ENCODE data around the gene DDX52. TPM values are rescaled to one million over a fixed set of nuclear protein-coding genes. Genes with fewer than 3 reads are reported as not detected.

Gene DDX52
- total and polyA plus RNA-seq, 9 of the 15 experiments (the other 6 are each of a cell fraction or from before 2014, with no cell fraction given) = 19.1 to 50.5 (median 34.8) TPM

DNA sequence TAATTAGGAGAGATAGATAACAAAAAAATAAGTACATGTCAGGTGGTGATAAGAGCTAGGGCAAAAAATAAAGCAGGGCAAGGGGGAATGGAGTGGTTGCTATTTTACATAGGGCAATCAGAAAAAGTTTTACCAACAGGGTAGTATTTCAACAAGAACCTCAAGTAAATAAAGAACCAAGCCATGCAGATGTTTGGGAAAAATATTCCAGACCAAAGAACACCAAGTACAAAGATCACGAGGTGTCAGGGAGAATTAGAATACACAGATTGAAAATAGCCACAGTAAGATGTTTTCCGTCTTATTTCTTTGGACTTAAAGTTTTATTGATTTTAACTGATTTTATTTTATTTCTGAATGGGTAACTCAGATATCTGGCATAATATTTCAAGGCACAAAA, 45.1 kb downstream of the DDX52 start (continued):
- TF ChIP-seq, protein P1, sequence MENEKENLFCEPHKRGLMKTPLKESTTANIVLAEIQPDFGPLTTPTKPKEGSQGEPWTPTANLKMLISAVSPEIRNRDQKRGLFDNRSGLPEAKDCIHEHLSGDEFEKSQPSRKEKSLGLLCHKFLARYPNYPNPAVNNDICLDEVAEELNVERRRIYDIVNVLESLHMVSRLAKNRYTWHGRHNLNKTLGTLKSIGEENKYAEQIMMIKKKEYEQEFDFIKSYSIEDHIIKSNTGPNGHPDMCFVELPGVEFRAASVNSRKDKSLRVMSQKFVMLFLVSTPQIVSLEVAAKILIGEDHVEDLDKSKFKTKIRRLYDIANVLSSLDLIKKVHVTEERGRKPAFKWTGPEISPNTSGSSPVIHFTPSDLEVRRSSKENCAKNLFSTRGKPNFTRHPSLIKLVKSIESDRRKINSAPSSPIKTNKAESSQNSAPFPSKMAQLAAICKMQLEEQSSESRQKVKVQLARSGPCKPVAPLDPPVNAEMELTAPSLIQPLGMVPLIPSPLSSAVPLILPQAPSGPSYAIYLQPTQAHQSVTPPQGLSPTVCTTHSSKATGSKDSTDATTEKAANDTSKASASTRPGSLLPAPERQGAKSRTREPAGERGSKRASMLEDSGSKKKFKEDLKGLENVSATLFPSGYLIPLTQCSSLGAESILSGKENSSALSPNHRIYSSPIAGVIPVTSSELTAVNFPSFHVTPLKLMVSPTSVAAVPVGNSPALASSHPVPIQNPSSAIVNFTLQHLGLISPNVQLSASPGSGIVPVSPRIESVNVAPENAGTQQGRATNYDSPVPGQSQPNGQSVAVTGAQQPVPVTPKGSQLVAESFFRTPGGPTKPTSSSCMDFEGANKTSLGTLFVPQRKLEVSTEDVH (IDR thresholded peaks at IDR 0.05; ENCODE audit: low read depth, partially characterized antibody) = no peak
- TF ChIP-seq ZNF12 (CRISPR knock-in tag; IDR thresholded peaks at IDR 0.05) (no peak), ZNF263 (CRISPR knock-in tag; IDR thresholded peaks at IDR 0.05; ENCODE audit: borderline replicate concordance) (no peak), GTF2E2 (tag; IDR thresholded peaks at IDR 0.05) (no peak)
- TF ChIP-seq, protein P2, sequence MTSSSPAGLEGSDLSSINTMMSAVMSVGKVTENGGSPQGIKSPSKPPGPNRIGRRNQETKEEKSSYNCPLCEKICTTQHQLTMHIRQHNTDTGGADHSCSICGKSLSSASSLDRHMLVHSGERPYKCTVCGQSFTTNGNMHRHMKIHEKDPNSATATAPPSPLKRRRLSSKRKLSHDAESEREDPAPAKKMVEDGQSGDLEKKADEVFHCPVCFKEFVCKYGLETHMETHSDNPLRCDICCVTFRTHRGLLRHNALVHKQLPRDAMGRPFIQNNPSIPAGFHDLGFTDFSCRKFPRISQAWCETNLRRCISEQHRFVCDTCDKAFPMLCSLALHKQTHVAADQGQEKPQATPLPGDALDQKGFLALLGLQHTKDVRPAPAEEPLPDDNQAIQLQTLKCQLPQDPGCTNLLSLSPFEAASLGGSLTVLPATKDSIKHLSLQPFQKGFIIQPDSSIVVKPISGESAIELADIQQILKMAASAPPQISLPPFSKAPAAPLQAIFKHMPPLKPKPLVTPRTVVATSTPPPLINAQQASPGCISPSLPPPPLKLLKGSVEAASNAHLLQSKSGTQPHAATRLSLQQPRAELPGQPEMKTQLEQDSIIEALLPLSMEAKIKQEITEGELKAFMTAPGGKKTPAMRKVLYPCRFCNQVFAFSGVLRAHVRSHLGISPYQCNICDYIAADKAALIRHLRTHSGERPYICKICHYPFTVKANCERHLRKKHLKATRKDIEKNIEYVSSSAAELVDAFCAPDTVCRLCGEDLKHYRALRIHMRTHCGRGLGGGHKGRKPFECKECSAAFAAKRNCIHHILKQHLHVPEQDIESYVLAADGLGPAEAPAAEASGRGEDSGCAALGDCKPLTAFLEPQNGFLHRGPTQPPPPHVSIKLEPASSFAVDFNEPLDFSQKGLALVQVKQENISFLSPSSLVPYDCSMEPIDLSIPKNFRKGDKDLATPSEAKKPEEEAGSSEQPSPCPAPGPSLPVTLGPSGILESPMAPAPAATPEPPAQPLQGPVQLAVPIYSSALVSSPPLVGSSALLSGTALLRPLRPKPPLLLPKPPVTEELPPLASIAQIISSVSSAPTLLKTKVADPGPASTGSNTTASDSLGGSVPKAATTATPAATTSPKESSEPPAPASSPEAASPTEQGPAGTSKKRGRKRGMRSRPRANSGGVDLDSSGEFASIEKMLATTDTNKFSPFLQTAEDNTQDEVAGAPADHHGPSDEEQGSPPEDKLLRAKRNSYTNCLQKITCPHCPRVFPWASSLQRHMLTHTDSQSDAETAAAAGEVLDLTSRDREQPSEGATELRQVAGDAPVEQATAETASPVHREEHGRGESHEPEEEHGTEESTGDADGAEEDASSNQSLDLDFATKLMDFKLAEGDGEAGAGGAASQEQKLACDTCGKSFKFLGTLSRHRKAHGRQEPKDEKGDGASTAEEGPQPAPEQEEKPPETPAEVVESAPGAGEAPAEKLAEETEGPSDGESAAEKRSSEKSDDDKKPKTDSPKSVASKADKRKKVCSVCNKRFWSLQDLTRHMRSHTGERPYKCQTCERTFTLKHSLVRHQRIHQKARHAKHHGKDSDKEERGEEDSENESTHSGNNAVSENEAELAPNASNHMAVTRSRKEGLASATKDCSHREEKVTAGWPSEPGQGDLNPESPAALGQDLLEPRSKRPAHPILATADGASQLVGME (CRISPR knock-in tag; IDR thresholded peaks at IDR 0.05) = no peak
- TF ChIP-seq, protein P3, sequence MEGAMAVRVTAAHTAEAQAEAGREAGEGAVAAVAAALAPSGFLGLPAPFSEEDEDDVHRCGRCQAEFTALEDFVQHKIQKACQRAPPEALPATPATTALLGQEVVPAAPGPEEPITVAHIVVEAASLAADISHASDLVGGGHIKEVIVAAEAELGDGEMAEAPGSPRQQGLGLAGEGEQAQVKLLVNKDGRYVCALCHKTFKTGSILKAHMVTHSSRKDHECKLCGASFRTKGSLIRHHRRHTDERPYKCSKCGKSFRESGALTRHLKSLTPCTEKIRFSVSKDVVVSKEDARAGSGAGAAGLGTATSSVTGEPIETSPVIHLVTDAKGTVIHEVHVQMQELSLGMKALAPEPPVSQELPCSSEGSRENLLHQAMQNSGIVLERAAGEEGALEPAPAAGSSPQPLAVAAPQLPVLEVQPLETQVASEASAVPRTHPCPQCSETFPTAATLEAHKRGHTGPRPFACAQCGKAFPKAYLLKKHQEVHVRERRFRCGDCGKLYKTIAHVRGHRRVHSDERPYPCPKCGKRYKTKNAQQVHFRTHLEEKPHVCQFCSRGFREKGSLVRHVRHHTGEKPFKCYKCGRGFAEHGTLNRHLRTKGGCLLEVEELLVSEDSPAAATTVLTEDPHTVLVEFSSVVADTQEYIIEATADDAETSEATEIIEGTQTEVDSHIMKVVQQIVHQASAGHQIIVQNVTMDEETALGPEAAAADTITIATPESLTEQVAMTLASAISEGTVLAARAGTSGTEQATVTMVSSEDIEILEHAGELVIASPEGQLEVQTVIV (CRISPR knock-in tag; IDR thresholded peaks at IDR 0.05; ENCODE audit: borderline replicate concordance) = no peak
- TF ChIP-seq, protein P4, sequence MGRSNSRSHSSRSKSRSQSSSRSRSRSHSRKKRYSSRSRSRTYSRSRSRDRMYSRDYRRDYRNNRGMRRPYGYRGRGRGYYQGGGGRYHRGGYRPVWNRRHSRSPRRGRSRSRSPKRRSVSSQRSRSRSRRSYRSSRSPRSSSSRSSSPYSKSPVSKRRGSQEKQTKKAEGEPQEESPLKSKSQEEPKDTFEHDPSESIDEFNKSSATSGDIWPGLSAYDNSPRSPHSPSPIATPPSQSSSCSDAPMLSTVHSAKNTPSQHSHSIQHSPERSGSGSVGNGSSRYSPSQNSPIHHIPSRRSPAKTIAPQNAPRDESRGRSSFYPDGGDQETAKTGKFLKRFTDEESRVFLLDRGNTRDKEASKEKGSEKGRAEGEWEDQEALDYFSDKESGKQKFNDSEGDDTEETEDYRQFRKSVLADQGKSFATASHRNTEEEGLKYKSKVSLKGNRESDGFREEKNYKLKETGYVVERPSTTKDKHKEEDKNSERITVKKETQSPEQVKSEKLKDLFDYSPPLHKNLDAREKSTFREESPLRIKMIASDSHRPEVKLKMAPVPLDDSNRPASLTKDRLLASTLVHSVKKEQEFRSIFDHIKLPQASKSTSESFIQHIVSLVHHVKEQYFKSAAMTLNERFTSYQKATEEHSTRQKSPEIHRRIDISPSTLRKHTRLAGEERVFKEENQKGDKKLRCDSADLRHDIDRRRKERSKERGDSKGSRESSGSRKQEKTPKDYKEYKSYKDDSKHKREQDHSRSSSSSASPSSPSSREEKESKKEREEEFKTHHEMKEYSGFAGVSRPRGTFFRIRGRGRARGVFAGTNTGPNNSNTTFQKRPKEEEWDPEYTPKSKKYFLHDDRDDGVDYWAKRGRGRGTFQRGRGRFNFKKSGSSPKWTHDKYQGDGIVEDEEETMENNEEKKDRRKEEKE (IDR thresholded peaks at IDR 0.05; ENCODE audit: borderline replicate concordance in 1 of 2, control insufficient read depth in 1 of 2, low read depth in 2 of 2, low read length in 1 of 2) = no peak

Measured in K562 (cell line).